GM21390 (cell line): ENCODE results near the gene DSCAML1.

Experiments
- ATAC-seq: cut with Tn5 transposase; IDR thresholded peaks from one replicate; pipeline ENCODE4 v1.9.1; 2021; ENCODE audit not compliant: unreplicated experiment

Gene DSCAML1

GRCh38 chr11:117394221-117394925 is 402.6 kb downstream of the DSCAML1 start:
- no peak for ATAC-seq

- no peak for ATAC-seq
Observed at GRCh38 chr11:117392979-117393378, 404.0 kb downstream of the DSCAML1 start.

DNA sequence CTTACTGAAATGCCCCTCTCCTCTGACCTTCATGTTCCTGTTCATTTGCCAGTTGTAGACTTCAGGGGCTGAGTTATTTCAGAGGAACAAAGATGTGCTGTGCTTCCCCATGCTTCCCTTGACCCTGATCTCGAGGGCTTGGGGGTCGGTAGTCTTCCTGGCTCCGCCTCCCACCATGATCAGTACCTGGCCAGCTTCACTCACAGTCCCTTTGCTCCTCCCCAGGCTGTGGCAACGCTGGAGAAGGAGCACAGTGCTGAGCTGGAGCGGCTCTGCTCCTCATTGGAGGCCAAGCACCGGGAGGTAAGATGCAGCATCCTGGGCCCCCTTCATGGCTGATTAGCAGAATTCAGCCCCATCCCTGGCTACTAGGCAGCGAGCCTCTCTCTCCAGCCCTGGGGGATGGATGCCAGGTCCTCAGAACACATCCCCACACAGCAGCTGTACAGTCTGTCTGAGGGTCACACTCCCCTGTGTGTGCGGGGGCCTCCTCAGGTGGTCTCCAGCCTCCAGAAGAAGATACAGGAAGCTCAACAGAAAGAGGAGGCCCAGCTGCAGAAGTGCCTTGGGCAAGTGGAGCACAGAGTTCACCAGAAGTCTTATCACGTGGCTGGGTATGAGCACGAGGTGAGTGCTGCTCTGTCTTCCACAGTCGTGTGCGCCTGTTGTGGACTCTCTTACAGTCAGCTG is 404.9 kb downstream of the DSCAML1 start:
- ATAC-seq = no peak

- ATAC-seq = no peak
Observed at GRCh38 chr11:117391181-117391580, 405.8 kb downstream of the DSCAML1 start.

DNA sequence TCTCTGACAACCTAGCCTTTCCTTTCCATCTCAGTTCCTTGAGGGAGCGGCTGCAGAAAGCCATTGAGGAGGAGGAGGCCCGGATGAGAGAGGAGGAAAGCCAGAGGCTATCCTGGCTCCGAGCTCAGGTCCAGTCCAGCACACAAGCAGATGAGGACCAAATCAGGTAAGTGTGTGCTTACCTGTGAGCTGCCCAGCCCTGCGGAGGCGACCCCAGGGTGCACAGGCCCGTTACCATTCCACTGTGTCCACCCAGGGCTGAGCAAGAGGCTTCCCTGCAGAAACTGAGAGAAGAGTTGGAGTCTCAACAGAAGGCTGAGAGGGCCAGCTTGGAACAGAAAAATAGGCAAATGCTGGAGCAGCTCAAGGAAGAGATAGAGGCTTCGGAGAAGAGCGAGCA is 406.3 kb downstream of the DSCAML1 start:
- ATAC-seq = no peak

DNA sequence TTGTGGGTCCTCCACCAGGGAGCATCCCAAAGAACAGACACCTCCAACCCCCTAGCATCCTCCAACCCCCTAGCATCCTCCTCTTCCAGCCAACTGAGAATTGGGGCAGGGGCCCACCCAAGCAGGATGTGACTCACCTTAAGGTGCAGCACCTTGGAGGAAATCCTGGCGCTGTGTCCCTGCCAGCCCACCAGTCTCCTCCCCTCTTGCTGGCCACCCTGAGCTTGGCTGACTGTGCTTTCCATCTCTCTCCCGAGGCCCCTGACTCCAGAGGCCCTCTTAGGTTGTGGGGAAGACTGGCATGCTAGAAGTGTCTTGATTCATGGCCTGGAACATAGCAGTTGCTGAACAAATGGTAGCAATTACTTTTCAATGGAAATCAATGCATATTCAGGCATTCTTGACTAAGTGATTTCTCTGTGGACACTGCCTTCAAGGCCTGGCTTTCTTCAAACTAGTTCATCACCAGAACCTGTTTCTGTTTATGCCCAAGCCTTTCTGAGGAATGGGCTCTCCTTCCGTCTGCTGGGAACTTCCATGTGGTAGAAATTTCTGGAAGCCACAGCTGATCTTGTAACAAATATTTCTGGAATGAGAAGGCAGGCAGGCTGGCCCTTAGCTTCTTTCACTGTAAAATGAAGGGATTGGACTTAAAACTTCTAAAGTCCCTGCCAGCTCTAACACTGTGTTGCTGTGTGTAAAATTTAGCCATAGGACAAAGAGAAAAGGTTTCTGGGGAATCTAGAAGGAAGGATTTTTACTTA is 408.8 kb downstream of the DSCAML1 start:
- ATAC-seq = no peak

GRCh38 chr11:117385906-117386305 is 411.1 kb downstream of the DSCAML1 start:
- no peak for ATAC-seq

- no peak for ATAC-seq
Observed at GRCh38 chr11:117385471-117385870, 411.5 kb downstream of the DSCAML1 start.

GRCh38 chr11:117384045-117384444 is 413.0 kb downstream of the DSCAML1 start:
- no peak for ATAC-seq

DNA sequence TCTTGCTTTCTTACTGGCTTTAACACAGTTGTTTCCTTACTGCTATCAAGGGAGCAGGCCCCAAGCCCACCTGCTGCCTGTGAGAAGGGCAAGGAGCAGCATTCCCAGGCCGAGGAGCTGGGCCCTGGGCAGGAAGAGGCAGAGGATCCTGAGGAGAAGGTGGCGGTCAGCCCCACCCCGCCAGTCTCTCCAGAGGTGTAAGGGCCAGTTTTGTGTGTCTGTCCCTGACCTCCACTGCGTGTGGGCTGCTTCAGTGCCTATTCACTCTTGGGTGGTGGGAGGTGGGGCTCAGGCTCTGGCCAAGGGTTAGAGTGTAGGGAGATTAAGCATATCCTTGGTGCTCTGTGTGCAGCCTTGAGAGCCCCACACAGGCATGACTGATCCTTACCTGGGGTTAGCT is 414.3 kb downstream of the DSCAML1 start:
- no peak for ATAC-seq

- no peak for ATAC-seq
Observed at GRCh38 chr11:117381481-117382387, 415.3 kb downstream of the DSCAML1 start.

GRCh38 chr11:117380676-117381075 is 416.3 kb downstream of the DSCAML1 start:
- ATAC-seq = no peak

DNA sequence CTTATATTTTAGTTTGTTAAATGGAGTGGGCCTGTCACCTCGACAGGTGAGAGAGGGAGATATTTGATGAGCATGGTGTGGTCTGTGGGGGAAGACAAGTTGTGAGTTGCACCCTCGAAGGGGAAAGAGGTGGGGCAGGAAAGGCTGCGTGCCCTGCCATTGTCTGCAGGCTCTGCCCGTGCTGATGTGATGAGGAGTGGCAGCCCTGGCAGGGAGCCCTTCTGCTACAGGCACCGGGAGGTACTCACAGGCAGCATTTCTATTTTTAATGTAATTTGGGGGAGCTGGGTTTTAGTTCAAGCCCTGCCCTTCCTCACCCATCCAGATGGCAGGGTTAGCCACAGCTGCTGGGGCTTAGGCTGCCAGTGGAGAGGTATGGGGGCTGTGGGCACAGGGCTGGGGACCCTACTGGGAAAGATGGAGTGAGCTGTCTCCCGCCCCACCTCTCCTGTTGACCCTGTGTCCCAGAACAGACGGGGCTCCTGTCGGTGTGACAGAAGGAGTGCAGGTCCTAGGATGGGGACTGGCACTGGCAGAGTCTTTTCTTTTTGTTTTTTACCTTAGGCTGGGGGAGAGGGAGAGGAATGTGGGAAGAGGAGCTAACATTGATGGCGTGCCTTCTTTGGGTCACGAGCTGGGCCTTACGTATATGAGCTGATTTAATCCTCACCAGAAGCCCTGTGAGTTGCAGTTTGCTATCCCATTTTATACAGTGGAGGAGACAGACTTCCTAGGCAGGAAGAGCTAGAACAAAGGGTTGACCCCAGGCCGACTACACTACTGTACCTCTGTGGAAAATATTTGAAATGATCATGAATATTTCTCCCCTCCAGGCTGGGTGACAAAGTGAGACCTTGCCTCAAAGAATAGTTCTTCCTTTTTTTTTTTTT is 417.8 kb downstream of the DSCAML1 start:
- no peak for ATAC-seq
